HG03060 (cell line): ENCODE measurements around the gene SH3D19.
"Not testable (repeated sequence)": the region's sequence is repeated elsewhere in the genome, so short reads cannot be mapped to it uniquely, and the experiment has no call there.

Experiments
- ATAC-seq: cut with Tn5 transposase; IDR thresholded peaks from one replicate; pipeline ENCODE4 v1.9.1; 2021; ENCODE audit warnings: low read depth, moderate number of reproducible peaks; ENCODE audit not compliant: unreplicated experiment

The SH3D19 gene

DNA sequence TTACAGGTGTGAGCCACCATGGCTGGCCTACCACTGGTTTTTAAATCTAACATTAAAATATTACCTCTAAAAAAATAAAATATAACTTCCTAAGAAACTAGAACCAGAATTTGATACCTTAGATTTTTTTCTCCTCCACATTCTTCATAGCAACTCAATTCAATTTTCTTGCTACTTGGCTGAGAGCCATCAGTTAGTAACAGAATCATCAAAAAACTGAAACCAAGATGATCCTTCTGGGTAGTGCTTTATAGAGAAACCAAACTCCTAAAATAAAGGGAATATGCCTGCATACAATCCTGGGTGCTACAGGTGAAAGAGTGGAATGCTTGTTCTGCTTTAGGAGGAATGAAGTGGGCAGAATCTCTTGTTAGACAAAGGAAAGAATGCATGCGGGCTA is 161.6 kb downstream of the SH3D19 start:
- ATAC-seq = no peak

DNA sequence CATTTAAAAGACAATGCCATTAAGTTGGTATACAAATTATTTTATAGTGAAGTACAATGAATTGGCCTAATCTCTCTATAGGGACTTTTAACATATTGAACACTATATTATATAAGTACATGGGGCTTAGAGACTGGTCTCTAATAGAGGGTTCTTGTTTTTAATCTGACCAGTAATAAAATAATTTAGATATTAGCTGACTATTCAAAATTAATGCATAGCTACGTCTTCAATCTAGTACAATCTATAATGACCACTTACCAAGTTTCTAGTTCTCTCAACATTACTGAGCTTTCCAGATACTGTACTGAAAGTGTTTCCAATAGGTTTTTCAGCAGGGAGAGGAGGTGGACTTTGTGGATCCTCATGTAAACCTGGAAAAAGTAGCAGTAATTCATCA is 166.4 kb downstream of the SH3D19 start:
- ATAC-seq = no peak

DNA sequence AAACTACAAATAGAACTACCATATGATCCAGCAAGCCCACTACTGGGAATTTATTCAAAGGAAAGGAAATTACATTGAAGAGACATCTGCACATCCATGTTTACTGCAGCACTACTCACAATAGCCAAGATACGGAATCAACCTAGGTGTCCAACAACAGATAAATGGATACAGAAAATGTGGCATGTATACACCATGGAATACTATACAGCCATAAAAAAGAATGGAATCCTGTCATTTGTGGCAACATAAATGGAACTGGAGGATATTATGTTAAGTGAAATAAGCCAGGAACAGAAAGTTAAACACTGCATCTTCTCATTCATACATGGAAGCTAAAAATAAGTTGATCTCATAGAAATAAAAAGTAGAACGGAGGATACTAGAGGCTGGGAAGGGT is 167.9 kb downstream of the SH3D19 start:
- ATAC-seq = no peak

DNA sequence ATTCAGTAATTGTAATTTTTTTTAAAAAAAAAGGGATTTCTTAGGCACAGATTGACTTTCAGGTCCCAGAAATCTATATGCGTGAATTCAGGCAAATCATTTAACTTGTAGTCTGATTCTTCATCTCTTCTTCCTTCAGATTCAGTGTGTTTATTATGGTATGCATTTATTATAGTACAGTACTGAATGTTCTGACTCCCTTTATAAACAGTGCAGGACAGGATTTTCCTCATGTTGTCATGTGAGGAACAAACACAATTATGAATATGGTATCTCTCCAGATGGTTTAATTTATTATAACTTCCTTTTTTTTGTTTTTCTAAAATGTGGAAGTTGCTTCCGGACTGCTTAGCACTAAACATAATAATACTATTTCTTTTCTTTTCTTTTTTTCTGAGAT is 171.8 kb downstream of the SH3D19 start:
- ATAC-seq = no peak

DNA sequence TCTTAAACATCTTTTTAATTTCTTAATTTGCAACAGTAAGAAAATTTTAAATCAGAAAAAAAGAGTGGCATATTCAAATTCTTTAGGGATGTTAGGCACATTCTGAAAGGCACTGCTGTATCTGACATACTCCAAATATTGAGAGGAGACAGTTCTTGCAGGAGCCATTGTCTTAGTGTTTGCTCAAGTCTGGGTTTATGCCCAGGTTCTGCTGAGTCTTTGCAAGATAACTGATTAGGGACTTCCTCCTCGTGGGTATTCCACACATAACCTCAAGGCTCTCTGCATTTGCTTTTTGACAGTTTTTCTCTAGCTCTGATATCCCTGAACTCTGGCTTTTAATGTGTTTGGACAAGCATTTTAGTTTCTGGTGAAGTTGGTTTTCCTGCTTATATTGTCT is 173.4 kb downstream of the SH3D19 start:
- no peak for ATAC-seq

DNA sequence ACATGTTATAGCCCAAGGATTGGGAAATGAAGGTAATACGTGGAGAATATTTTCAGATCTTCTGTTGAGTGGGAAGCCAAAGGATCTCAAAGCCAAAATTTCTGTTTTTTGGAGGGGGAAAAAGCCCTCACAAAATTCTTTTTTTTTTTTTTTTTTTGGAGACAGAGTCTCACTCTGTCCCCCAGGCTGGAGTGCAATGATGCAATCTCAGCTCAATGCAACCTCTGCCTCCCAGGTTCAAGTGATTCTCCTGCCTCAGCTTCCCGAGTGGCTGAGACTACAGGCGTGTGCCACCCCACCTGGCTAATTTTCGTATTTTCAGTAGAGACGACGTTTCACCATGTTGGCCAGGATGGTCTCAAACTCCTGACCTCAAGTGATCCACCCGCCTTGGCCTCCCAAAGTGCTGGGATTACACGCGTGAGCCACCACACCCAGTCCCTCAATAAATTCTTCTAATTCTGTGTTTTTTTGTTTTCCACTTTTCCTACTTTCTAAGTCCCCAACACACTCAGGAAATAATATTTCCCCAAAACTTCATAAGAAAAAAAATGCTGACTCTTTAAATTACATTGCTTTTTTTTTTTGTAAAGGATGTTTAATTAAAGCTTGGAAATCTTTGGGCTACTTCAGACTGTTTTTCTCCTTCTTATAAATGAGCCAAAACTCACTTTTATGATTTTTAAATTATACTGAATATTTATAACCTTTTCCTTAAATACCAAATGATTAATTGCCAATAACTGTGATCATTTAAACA is 174.4 kb downstream of the SH3D19 start:
- no peak for ATAC-seq

DNA sequence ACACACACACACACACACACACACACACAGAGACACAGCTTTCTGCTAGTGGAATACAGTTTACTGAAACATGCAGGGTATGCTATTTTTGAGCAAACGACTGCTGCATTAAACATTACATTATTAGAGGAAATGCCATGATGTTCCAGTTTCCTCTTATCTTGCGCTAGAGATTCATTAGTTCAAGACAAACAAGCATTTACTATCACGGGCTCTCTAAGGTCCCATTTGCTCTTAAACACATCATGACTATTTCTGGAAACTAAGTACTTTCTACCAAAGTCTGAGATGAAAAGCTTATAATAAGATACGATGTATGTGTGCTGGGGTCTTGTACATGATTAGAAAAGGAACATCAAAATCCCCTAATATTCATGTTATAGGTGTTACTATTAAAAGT is 177.1 kb downstream of the SH3D19 start:
- ATAC-seq = no peak

DNA sequence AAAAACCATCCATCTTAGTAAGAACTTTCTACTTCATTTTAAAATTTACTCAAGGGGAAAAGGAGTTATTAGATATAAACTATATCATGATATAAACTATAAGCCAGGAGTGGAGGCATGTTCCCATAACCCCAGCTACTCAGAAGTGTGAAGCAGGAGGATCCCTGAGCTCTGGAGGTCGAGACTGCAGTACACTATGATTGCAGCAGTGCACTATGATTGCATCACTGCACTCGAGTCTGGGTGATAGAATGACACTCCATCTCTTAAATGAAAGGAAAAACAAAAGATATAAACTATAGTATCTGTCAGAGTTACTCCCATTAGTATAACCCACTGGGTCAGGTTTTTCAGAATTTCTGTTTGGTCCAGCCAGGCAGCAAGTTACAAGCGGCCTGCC is 178.4 kb downstream of the SH3D19 start:
- ATAC-seq = no peak

DNA sequence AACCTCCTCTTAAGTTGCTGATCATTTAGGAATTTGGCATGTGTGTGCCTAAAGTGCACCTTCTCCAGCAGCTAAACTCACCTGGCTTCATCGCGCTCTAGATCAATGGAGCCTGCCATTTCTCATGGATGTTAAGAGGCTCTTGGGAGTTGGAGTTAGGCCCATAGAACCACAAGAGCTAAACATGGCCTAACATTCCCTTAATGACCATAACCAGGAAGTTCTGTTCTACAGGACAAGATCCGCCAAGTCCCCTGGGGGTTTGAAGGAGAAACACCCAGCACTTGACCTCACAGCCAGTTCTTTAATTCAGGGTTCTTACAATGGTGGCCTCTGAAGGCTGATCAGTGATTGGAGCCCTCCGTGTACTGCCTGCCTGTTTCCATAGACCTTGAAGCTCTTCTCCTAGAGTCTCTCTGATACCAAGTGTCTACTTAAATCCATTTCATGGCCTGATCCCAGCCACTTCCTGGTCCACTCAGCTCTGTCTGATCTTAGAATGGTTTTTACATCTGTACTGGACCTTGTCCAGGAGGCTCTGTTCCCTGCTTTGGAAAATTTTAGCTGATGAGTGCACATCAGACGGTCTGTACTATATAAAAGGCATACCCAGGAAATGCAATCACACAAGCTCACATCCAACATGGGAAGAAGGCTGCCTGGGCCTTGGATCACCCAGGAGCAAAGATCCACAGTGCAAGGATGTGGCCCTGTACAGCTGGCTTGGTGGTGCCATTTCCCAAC is 180.9 kb downstream of the SH3D19 start:
- no peak for ATAC-seq

DNA sequence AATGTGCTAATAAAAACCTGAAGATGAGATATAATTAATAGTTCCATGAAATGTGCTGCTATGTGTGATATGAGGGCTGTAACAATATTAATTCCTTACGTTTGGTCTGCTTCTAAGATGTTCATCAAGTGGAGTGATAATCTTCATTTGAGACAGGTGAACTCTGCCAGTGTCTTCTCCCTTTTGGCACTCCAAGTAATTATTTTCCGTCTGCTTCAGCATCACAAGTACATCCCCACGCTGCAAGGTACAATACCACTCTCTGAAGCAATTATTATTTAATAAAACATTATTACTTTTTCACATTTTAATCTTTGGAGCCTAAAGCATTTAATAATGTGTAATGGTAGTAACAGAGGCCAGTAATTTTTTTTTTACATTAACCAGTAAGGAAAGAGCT is 181.6 kb downstream of the SH3D19 start:
- no peak for ATAC-seq

DNA sequence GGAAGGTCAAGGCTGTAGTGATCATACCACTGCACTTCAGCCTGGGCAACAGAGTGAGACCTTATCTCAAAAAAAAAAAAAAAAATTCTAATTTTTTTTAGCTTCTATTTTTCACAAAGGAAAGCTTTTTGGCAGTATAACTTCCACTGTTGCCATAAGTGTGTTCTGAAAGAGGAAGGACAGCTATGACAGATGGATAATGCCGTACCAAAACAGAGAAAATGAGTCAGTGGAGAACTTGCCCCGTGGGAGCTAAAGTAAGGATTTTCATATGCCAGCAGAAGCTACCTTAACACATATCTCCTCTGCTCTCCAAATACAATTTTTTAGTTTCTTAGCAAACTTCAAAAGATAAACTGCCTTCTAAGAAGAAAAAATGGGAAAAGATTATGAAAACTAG is 182.2 kb downstream of the SH3D19 start:
- no peak for ATAC-seq

DNA sequence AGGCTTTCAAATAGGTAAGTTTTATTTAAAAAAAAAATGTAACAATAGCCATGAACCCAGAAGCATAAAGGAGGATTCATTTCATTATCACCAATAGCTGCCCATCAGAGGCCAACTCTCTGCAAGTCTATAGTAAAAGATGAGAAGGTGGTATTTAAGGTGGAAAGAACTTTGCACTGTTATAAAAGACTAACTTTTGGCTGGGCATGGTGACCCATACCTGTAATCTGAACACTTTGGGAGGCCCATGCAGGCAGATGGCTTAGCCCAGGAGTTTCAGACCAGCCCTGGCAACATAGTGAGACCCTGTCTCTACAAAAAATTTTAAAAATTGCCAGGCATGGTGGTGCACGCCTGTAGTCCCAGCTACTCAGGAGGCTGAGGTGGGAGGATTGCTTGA is 182.6 kb downstream of the SH3D19 start:
- no peak for ATAC-seq

DNA sequence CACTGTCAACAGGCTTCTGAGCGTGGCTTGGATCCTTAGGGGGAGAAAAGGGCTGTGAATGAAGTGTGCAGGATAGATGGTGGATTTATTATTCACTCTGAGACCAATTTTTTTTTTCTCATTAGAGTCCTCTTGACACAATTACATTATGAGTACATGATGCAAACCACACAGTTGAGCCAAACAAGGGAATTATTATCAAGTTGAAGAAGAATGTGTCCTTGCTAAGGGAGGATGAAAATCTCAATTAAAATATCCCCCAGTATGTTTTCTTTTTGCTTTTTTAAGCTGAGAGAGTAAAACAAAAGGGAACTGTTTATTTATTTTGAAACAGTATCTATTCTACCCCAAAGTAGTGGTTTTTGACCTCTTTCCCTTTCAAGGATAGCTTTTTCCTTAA is 185.6 kb downstream of the SH3D19 start:
- ATAC-seq = no peak

DNA sequence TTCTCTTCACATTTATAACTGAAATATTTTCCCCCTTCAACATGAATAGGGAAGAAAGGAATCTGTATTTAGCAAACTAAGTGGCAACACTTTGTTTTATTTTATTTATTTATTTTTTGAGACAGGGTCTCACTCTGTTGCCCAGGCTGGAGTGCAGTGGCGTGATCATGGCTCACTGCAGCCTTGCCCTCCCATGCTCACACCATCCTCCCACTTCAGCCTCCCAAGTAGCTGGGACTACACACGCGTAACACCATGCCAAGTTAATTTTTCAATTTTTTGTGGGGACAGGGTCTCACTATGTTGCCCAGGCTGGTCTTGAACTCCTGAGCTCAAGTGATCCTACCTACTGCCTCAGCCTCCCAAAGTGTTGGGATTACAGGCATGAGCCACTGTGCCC is 189.4 kb downstream of the SH3D19 start:
- ATAC-seq = not testable (repeated sequence)

DNA sequence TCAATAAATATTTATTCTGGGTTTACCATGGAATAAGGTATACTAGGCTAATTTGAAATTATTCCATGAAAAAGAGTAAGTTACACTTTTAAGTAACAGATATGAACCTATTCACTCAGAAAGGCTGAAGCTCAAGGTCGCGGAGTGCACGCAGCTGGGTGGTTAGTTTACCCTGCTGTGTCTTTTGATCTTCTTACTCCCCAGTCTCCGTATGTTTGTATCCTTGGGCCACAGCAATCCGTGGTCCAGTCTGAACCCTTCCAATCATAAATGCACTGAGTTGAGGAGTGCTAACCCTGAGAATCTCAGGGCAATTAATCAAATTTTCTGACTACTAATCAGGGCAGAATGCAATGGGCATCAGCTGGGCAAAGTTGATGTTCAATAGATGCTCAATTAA is 192.1 kb downstream of the SH3D19 start:
- no peak for ATAC-seq

DNA sequence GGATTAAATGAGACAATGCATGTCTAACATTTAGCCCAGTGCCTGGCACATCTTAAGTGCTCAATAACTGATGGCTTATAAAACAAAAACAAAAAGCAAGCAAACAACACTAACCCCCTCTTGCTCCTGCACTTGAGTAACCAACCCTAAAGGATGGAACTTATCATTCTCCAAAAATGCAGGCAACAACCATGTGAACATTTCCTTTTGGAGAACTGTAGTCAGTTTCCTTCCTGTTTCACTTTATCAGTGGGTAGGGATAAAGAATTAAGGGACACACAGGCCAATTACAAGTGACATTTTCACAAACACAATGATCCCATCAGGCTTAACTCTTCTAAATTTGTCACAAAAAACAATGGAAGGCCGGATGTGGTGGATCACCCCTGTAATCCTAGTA is 195.6 kb downstream of the SH3D19 start:
- ATAC-seq = no peak

DNA sequence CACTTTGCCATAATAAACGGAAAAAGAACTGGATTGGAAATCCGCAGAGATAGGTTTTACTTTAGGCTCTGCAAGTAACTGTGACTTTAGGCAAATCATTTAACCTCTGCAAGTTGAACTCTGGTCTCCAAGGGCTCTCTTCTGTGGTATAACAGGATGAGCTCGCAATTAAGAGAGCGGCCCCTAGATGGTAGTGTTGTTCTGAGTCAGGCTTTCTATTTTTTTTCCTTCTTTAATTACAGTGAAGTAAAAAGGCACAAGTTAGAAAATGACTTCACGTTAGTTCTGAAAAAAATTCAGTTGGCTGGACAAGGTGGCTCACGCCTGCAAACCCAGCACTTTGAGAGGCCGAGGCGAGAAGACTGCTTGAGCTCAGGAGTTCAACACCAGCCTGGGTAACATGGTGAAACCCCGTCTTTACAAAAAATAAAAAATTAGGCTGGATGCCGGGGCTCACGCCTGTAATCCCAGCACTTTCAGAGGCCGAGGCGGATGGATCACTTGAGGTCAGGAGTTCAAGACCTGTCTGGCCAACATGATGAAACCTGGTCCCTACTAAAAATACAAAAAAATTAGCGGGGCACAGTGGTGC is 207.9 kb downstream of the SH3D19 start:
- ATAC-seq = peak; percentile 72

DNA sequence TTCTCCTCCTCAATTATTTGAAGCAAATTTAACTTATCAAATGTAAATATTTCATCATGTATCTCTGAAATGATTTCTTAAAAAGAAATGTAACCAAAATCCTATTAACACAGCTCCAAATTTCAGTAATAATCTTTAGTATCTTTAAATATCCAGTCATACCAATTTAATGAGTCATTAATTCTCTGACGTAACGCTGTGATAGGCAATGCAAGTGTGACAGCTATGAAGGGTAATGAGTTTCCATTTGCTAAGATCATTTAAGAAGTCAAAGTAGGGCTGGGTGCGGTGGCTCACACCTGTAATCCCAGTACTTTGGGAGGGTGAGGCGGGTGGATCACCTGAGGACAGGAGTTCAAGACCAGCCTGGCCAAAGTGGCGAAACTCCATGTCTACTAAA is 210.4 kb downstream of the SH3D19 start:
- no peak for ATAC-seq

DNA sequence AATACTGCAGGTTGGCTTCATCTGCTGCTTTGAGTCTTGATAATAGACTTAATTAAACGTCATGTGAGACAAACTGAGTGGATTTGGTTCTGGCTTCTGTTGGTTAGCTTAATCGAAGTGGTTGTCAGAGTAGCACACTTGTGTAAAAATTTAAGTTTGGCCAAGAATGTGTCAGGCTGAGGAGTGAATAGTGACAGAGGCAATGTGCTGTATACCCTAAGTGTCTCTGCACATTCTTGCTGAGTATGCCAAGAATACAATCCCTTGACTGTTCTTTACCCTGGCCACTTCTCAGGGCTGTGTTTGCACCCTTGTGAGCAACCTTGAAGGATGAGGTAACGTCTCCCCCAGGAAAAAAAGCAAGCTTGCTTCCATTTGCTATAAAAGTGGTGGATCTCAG is 211.1 kb downstream of the SH3D19 start:
- ATAC-seq = no peak

DNA sequence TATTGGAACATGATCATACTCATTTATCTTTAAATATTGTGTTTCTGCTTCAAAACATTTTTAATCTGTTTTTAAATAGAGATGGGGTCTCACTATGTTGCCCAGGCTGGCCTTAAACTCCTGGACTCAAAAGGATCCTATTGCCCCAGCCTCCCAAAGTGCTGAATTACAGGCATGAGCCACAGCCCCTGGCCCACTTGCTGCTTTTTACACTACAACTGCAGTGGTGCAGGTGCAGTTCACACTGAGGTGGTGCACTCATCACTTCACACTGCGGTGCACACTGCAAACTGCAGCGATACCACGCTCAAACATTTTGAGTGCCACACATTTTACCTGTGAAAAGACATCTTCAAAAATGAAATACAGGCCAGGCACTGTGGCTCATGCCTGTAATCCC is 215.2 kb downstream of the SH3D19 start:
- no peak for ATAC-seq

DNA sequence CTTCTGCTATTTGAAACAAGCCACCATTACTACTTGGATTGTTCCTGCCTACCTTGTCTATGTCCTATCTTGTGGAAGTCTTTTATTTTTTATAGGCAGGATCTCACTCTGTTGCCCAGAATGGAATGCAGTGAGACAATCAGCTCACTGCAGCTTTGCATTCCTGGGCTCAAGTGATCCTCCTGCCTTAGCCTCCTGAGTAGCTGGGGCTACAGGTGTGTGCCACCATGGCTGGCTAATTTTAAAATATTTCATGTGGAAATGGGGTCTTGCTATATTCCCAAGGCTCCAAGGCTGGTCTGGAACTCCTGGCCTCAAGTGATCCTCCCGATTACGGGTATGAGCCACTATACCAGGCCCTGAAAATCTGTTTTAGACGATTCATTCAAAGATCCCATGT is 218.3 kb downstream of the SH3D19 start:
- ATAC-seq = no peak

DNA sequence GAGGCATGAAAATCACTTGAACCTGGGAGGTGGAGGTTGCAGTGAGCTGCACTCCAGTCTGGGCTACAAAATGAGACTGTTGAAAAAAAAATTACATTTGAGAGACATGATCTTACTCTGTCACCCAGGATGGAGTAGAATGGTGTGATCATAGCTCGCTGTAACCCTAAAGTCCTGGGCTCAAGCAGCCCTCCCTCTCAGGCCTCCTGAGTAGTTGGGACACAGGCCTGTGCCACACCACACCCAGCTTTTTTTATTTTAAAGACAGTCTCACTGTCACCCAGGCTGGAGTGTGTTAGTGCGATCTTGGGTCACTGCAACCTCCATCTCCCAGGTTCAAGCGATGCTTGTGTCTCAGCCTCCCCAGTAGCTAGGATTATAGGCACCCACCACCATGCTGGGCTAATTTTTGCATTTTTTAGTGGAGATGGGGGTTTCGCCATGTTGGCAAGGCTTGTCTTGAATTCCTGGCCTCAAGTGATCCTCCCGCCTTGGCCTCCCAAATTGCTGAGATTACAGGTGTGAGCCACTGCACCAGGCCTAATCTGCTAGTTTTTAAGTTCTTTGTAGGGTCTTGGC is 219.9 kb downstream of the SH3D19 start:
- ATAC-seq = no peak
